ENCODE measurements around the gene CASZ1.

Gene CASZ1

GRCh38 chr1:10793129-10793651 is 3.3 kb downstream of the CASZ1 start:
- no peak for DNase-seq (ENCODE audit: low read depth)

GRCh38 chr1:10791105-10791951 is 5.1 kb downstream of the CASZ1 start:
- no peak for DNase-seq (ENCODE audit: low read depth)

GRCh38 chr1:10789803-10790702 is 6.4 kb downstream of the CASZ1 start:
- DNase-seq (ENCODE audit: low read depth) = no peak

GRCh38 chr1:10789047-10789791 is 7.2 kb downstream of the CASZ1 start:
- DNase-seq (ENCODE audit: low read depth) = no peak

- DNase-seq (ENCODE audit: low read depth) = no peak
These were observed 7.8 kb downstream of the CASZ1 start for GRCh38 chr1:10788592-10789006.

- no peak for DNase-seq (ENCODE audit: low read depth)
These were observed 9.2 kb downstream of the CASZ1 start for GRCh38 chr1:10787286-10787685.

GRCh38 chr1:10785728-10786638 is 10.5 kb downstream of the CASZ1 start:
- DNase-seq (ENCODE audit: low read depth) = no peak

GRCh38 chr1:10784998-10785727 is 11.3 kb downstream of the CASZ1 start:
- DNase-seq (ENCODE audit: low read depth) = no peak

- no peak for DNase-seq (ENCODE audit: low read depth)
These were observed 13.8 kb downstream of the CASZ1 start for GRCh38 chr1:10782491-10783244.

- no peak for DNase-seq (ENCODE audit: low read depth)
These were observed 15.3 kb downstream of the CASZ1 start for GRCh38 chr1:10781137-10781536.

- DNase-seq (ENCODE audit: low read depth) = no peak
These were observed 16.6 kb downstream of the CASZ1 start for GRCh38 chr1:10779841-10780240.

GRCh38 chr1:10779201-10779600 is 17.2 kb downstream of the CASZ1 start:
- no peak for DNase-seq (ENCODE audit: low read depth)

GRCh38 chr1:10778640-10779039 is 17.8 kb downstream of the CASZ1 start:
- DNase-seq (ENCODE audit: low read depth) = no peak

- DNase-seq (ENCODE audit: low read depth) = no peak
These were observed 18.5 kb downstream of the CASZ1 start for GRCh38 chr1:10777749-10778574.

GRCh38 chr1:10776190-10776905 is 20.1 kb downstream of the CASZ1 start:
- DNase-seq (ENCODE audit: low read depth) = no peak

GRCh38 chr1:10775763-10776162 is 20.7 kb downstream of the CASZ1 start:
- no peak for DNase-seq (ENCODE audit: low read depth)

GRCh38 chr1:10774615-10775310 is 21.7 kb downstream of the CASZ1 start:
- DNase-seq (ENCODE audit: low read depth) = no peak
